GM23338 (cell line): ENCODE results near the gene HLX. TPM values are rescaled to one million over a fixed set of nuclear protein-coding genes. Genes with fewer than 3 reads are reported as not detected.

Experiments
- ATAC-seq: fragments of 200-7000 bp; cut with Tn5 transposase; 3 replicates; pipeline ENCODE4 v1.9.1; 2020
- DNase-seq: peaks from one replicate; pipeline ENCODE4 v3.0.0-alpha.2; 2015; ENCODE audit warnings: low spot score
- H2AFZ ChIP-seq: fragments of 200-600 bp; sonication (generic); 2 replicates; pipeline ENCODE4 v1.8.0; 2016; ENCODE audit warnings: antibody characterized with exemption, mild to moderate bottlenecking, moderate library complexity
- H3F3A ChIP-seq: fragments of 200-600 bp; sonication (generic); replicated peaks from 2 replicates; pipeline ENCODE4 v1.8.0; 2017; ENCODE audit warnings: antibody characterized with exemption, mixed run types, low read depth
- H3K27ac ChIP-seq: fragments of 200-600 bp; sonication (generic); 2 replicates; pipeline ENCODE4 v1.6.1; 2016; ENCODE audit warnings: low read depth
- H3K27me3 ChIP-seq: fragments of 200-600 bp; sonication (generic); 2 replicates; pipeline ENCODE4 v1.8.0; 2016; ENCODE audit warnings: mild to moderate bottlenecking, mixed run types, moderate library complexity; ENCODE audit not compliant: insufficient read depth
- H3K36me3 ChIP-seq: fragments of 200-600 bp; sonication (generic); 2 replicates; pipeline ENCODE4 v1.8.0; 2016; ENCODE audit warnings: mild to moderate bottlenecking; ENCODE audit not compliant: insufficient read depth
- H3K4me1 ChIP-seq: fragments of 200-600 bp; sonication (generic); 2 replicates; pipeline ENCODE4 v1.8.0; 2016; ENCODE audit warnings: mild to moderate bottlenecking, moderate library complexity; ENCODE audit not compliant: insufficient read depth
- H3K4me2 ChIP-seq: fragments of 200-600 bp; sonication (generic); 2 replicates; pipeline ENCODE4 v1.7.1; 2017; ENCODE audit warnings: mixed run types
- H3K4me3 ChIP-seq: fragments of 200-600 bp; sonication (generic); 2 replicates; pipeline ENCODE4 v1.6.1; 2016; ENCODE audit warnings: mixed run types
- H3K79me2 ChIP-seq: fragments of 200-600 bp; sonication (generic); replicated peaks from 2 replicates; pipeline ENCODE4 v1.8.0; 2017; ENCODE audit warnings: mild to moderate bottlenecking; ENCODE audit not compliant: insufficient read depth
- H3K9me2 ChIP-seq: fragments of 200-600 bp; sonication (generic); 2 replicates; pipeline ENCODE4 v1.8.0; 2017; ENCODE audit not compliant: insufficient read depth
- H4K20me1 ChIP-seq: fragments of 200-600 bp; sonication (generic); replicated peaks from 2 replicates; pipeline ENCODE4 v1.8.0; 2017; ENCODE audit warnings: mild to moderate bottlenecking; ENCODE audit not compliant: insufficient read depth
- H3K27ac Mint-ChIP-seq: 2 replicates; pipeline ENCODE4 v1.8.0; 2020; ENCODE audit warnings: inconsistent platforms, mild to moderate bottlenecking, moderate library complexity, mixed read lengths
- H3K27me3 Mint-ChIP-seq: 3 replicates; pipeline ENCODE4 v1.8.0; 2022; ENCODE audit warnings: low read depth, mild to moderate bottlenecking, moderate library complexity, mixed read lengths, inconsistent platforms; ENCODE audit not compliant: insufficient read depth, poor library complexity
- H3K36me3 Mint-ChIP-seq: 3 replicates; pipeline ENCODE4 v1.8.0; 2021; ENCODE audit warnings: low read depth, mild to moderate bottlenecking, inconsistent platforms, moderate library complexity, mixed read lengths
- H3K4me1 Mint-ChIP-seq: 3 replicates; pipeline ENCODE4 v1.8.0; 2020; ENCODE audit warnings: mild to moderate bottlenecking, inconsistent platforms, mixed read lengths
- H3K4me3 Mint-ChIP-seq: 3 replicates; pipeline ENCODE4 v1.8.0; 2021; ENCODE audit warnings: moderate library complexity, mild to moderate bottlenecking, inconsistent platforms, mixed read lengths
- H3K9me3 Mint-ChIP-seq: 3 replicates; pipeline ENCODE4 v1.8.0; 2020; ENCODE audit warnings: moderate library complexity, mild to moderate bottlenecking, inconsistent platforms, mixed read lengths
- CTCF ChIP-seq, 2 experiments: fragments of 200-600 bp in 1 of 2; sonication (generic) in 1 of 2; conservative IDR thresholded peaks; 2 replicates each; pipeline versions ENCODE4 v1.5.1 to v1.6.1; 2016 to 2017; ENCODE audit warnings: antibody characterized with exemption in 2 of 2, low read depth in 2 of 2, mild to moderate bottlenecking in 2 of 2, moderate library complexity in 1 of 2
- EZH2 ChIP-seq: fragments of 200-600 bp; sonication (generic); IDR thresholded peaks from one replicate; pipeline ENCODE4 v1.8.0; 2017; ENCODE audit warnings: antibody characterized with exemption, mild to moderate bottlenecking, low read depth; ENCODE audit not compliant: unreplicated experiment
- EZH2phosphoT487 ChIP-seq: fragments of 200-600 bp; sonication (generic); IDR thresholded peaks from one replicate; pipeline ENCODE4 v1.8.1; 2018; ENCODE audit warnings: antibody characterized with exemption; ENCODE audit not compliant: unreplicated experiment
- JUNB ChIP-seq: IDR thresholded peaks from one replicate; pipeline ENCODE4 v1.6.1; 2016; ENCODE audit warnings: antibody characterized with exemption; ENCODE audit not compliant: unreplicated experiment
- POLR2AphosphoS5 ChIP-seq: IDR thresholded peaks from 2 replicates; pipeline ENCODE4 v1.6.1; 2016; ENCODE audit warnings: antibody characterized with exemption, low read depth
- STAT1 ChIP-seq: IDR thresholded peaks from one replicate; pipeline ENCODE4 v1.6.1; 2016; ENCODE audit warnings: antibody characterized with exemption; ENCODE audit not compliant: unreplicated experiment
- ZNF114 ChIP-seq: fragments of 250-450 bp; sonication (Bioruptor Pico); IDR thresholded peaks from 2 replicates; pipeline ENCODE4 v1.5.0; 2020; ENCODE audit warnings: mild to moderate bottlenecking, moderate library complexity
- ZNF462 ChIP-seq: fragments of 250-450 bp; sonication (Bioruptor Pico); IDR thresholded peaks from 2 replicates; pipeline ENCODE4 v1.5.0; 2020; ENCODE audit warnings: mild to moderate bottlenecking, moderate library complexity
- polyA plus RNA-seq: library from polyadenylated mRNA; unstranded; fragments of >200 nt; fragmentation: Nextera tagmentation; extraction: Ambion mirVana; gene quantifications from 2 replicates; pipeline ENCODE4 v1.2.1, GENCODE V29; 2016
- total RNA-seq: library from RNA; depleted of rRNA; stranded (reverse); fragments of >200 nt; shearing (Covaris generic); gene quantifications from 2 replicates; pipeline ENCODE4 v1.2.3, GENCODE V29; 2014
- TF ChIP-seq, protein P1 (sequence below): IDR thresholded peaks from one replicate; pipeline ENCODE4 v1.6.1; 2018; ENCODE audit warnings: antibody characterized with exemption; ENCODE audit not compliant: unreplicated experiment

HLX gene
- total and polyA plus RNA-seq, 2 experiments from 2014 or later, result 0.07 TPM; not detected in 1

DNA sequence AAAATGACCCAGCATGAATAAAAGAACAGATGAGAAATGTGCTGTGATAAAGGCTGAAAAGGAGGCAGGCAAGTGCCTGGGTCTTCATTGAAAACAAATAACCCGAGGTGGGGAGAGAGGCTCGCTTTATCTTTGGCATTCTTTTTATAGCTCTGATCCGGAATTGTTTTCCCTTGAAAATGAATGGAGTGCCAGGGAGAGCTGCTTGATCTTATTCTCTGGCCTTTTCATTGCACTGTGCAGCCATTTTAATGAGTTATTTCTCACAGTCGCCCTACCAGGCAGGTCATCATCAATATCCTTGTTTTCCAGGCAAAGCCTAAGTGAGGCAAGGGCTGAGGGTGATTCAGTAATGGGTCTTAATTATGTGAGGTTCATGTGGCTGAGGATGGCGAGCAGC lies 39.8 kb upstream of the HLX start:
- no peak for ATAC-seq
- Mint-ChIP-seq H3K27ac (no peak overlapping the region), H3K4me1 (no peaks in the 10 kb centered on the region; the same call in 2 of the 3 replicates), H3K27me3 (no peaks in the 10 kb centered on the region), H3K9me3 (no peaks in the 10 kb centered on the region), H3K4me3 (no peak overlapping the region), H3K36me3 (no peaks in the 10 kb centered on the region)
- Histone ChIP-seq H2AFZ (no peak overlapping the region), H3K36me3 (no peaks in the 10 kb centered on the region), H3K9me2 (no peaks in the 10 kb centered on the region), H3F3A (no peaks in the 10 kb centered on the region), H3K4me2 (no peak overlapping the region), H3K27ac (no peak overlapping the region), H4K20me1 (no peaks in the 10 kb centered on the region), H3K4me1 (no peaks in the 10 kb centered on the region), H3K4me3 (no peak overlapping the region), H3K79me2 (no peaks in the 10 kb centered on the region), H3K27me3 (no peaks in the 10 kb centered on the region)
- no peak for DNase-seq
- TF ChIP-seq ZNF114 (CRISPR knock-in tag), result no peak
- no peak for TF ChIP-seq STAT1
- no peak for TF ChIP-seq EZH2
- TF ChIP-seq CTCF (conservative IDR thresholded peaks at IDR 0.05; ENCODE audit: low read depth in 2 of 2), result no peak
- no peak for TF ChIP-seq ZNF462
- no peak for TF ChIP-seq POLR2AphosphoS5
- TF ChIP-seq JUNB, result no peak
- TF ChIP-seq, protein P1, sequence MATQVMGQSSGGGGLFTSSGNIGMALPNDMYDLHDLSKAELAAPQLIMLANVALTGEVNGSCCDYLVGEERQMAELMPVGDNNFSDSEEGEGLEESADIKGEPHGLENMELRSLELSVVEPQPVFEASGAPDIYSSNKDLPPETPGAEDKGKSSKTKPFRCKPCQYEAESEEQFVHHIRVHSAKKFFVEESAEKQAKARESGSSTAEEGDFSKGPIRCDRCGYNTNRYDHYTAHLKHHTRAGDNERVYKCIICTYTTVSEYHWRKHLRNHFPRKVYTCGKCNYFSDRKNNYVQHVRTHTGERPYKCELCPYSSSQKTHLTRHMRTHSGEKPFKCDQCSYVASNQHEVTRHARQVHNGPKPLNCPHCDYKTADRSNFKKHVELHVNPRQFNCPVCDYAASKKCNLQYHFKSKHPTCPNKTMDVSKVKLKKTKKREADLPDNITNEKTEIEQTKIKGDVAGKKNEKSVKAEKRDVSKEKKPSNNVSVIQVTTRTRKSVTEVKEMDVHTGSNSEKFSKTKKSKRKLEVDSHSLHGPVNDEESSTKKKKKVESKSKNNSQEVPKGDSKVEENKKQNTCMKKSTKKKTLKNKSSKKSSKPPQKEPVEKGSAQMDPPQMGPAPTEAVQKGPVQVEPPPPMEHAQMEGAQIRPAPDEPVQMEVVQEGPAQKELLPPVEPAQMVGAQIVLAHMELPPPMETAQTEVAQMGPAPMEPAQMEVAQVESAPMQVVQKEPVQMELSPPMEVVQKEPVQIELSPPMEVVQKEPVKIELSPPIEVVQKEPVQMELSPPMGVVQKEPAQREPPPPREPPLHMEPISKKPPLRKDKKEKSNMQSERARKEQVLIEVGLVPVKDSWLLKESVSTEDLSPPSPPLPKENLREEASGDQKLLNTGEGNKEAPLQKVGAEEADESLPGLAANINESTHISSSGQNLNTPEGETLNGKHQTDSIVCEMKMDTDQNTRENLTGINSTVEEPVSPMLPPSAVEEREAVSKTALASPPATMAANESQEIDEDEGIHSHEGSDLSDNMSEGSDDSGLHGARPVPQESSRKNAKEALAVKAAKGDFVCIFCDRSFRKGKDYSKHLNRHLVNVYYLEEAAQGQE, result no peak
- no peak for TF ChIP-seq EZH2phosphoT487
